Stimulated activated naive B cell treated with anti-CD40 and anti-IgM and Interleukin-4, amounts not matched to agents 10 μg/mL and 1 μg/mL and 100 μg/mL, for 72 hours (primary cell): ENCODE measurements around the gene MAP7.
A peak's percentile ranks its signal among the peaks of the same experiment; 100 is the strongest.

Experiments
- ATAC-seq, 2 donors: fragments of 150-1000 bp; cut with Tn5 transposase; replicated peaks; 2 replicates each; pipeline ENCODE4 v1.10.0; 2021; ENCODE audit warnings: moderate library complexity in 1 of 2
- DNase-seq: peaks from one replicate; pipeline ENCODE4 v3.0.0; 2021
- H3K27ac Mint-ChIP-seq: one replicate; pipeline ENCODE4 v1.8.0; 2022; ENCODE audit warnings: mild to moderate bottlenecking, mixed read lengths
- H3K27me3 Mint-ChIP-seq, 2 donors: one replicate each; pipeline ENCODE4 v1.8.0; 2022; ENCODE audit warnings: mixed read lengths in 2 of 2
- H3K36me3 Mint-ChIP-seq, 2 donors: one replicate each; pipeline ENCODE4 v1.8.0; 2022; ENCODE audit warnings: mixed read lengths in 2 of 2, mild to moderate bottlenecking in 1 of 2
- H3K4me1 Mint-ChIP-seq, 2 donors: one replicate each; pipeline ENCODE4 v1.8.0; 2022; ENCODE audit warnings: mixed read lengths in 2 of 2, mild to moderate bottlenecking in 1 of 2
- H3K4me3 Mint-ChIP-seq, 2 donors: one replicate each; pipeline ENCODE4 v1.8.0; 2022; ENCODE audit warnings: mild to moderate bottlenecking in 2 of 2, mixed read lengths in 2 of 2, moderate library complexity in 1 of 2
- H3K9me3 Mint-ChIP-seq, 2 donors: one replicate each; pipeline ENCODE4 v1.8.0; 2022; ENCODE audit warnings: mixed read lengths in 2 of 2, mild to moderate bottlenecking in 1 of 2

Gene MAP7

DNA sequence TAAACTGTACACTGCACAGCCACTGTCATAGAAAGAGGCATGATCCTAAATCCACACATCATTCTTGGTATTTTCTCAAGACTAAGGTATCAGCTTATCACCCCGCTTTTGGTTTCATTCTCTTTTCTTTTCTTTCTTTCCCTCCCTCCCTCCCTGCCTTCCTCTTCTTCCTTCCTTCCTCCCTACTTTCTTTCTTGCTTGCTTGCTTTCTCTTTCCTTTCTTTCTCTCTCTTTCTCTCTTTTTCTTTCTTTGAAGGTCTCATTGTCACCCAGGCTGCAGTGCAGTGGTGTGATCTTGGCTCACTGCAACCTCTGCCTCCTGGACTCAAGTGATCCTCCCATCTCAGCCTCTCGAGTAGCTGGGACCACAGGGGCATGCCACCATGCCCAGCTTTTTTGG lies 81.1 kb downstream of the MAP7 start:
- H3K9me3 Mint-ChIP-seq, result no peaks in the 10 kb centered on the region
- peaks cover under 1 to 4% of the 10 kb centered on the region in 2 donors for H3K4me1 Mint-ChIP-seq
- H3K4me3 Mint-ChIP-seq, result no peak overlapping the region
- H3K27ac Mint-ChIP-seq, result no peak overlapping the region
- ATAC-seq (no peak), DNase-seq (no peak)
- H3K27me3 Mint-ChIP-seq, result peaks cover 0 to 6% of the 10 kb centered on the region in 2 donors
- H3K36me3 Mint-ChIP-seq, result no peaks in the 10 kb centered on the region

DNA sequence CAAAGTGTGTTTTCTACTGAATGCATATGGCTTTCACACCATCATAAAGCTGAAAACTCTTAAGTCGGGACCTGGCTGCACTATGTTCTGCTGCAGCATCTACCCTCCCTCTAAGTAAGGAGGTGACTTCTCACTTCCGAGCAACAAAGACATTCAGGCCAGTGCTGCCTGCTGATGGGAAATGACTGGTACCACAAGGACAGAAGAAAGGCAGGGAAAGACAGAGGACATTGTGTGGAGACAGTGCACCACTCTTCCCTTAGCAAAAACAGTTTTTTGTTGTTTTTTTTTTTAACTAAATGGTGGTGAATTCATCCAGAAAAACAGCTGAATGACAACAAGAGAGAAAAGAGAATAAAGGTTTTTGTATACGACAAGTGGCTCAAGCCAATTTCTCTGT lies 81.5 kb downstream of the MAP7 start:
- DNase-seq (no peak), ATAC-seq (no peak)
- no peak overlapping the region for H3K4me3 Mint-ChIP-seq
- no peaks in the 10 kb centered on the region for H3K36me3 Mint-ChIP-seq
- peaks cover 0 to 4% of the 10 kb centered on the region in 2 donors for H3K27me3 Mint-ChIP-seq
- H3K9me3 Mint-ChIP-seq, result no peaks in the 10 kb centered on the region
- H3K27ac Mint-ChIP-seq, result no peak overlapping the region
- H3K4me1 Mint-ChIP-seq, result peaks cover 5 to 9% of the 10 kb centered on the region in 2 donors

DNA sequence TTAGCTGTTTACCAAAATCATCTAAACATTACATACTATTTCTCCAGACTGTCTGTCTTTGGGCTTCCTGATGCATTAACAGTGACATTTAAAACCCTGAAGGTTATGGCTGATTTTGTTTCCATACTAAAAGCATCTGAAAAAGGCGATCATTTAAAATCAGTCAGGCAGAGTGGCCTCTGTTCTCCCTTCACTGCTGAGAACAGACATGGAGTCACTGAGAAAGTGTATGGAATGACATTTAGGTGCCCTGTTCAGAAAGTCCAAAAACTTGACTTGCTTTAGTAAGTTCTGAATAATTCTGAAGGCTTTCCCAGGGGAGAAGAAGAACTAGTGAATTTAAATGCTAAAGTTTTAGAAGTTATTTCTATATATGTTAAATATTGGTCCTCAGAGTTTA lies 83.0 kb downstream of the MAP7 start:
- H3K9me3 Mint-ChIP-seq, result no peaks in the 10 kb centered on the region
- no peaks in the 10 kb centered on the region for H3K27me3 Mint-ChIP-seq
- peaks cover 5 to 11% of the 10 kb centered on the region in 2 donors for H3K4me1 Mint-ChIP-seq
- H3K4me3 Mint-ChIP-seq, result no peak overlapping the region
- no peaks in the 10 kb centered on the region for H3K36me3 Mint-ChIP-seq
- no peak overlapping the region for H3K27ac Mint-ChIP-seq
- no peak for DNase-seq
- no peak for ATAC-seq

DNA sequence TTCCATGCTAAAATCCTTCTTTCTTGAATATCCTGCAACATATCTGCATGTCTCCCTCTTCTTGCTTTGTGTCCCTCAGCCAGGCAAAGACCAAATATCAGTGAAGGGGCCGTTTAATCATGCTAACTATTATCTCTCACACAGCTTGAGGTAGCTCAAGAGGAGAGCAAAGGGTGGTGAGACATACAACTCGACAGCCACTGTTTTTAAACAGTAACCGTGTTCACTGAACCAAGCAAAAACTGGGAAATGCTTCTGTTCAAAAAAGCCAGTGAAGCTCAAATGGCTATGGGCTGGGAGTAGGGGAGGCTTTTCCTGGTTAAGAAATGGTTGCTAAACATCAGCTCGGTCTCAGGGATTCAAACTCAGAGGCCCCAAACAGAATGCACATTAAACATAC lies 83.4 kb downstream of the MAP7 start:
- Mint-ChIP-seq H3K4me3 (no peak overlapping the region), H3K27me3 (no peaks in the 10 kb centered on the region), H3K4me1 (peaks cover 5 to 11% of the 10 kb centered on the region in 2 donors), H3K27ac (no peak overlapping the region), H3K9me3 (no peaks in the 10 kb centered on the region), H3K36me3 (no peaks in the 10 kb centered on the region)
- ATAC-seq (no peak), DNase-seq (no peak)

DNA sequence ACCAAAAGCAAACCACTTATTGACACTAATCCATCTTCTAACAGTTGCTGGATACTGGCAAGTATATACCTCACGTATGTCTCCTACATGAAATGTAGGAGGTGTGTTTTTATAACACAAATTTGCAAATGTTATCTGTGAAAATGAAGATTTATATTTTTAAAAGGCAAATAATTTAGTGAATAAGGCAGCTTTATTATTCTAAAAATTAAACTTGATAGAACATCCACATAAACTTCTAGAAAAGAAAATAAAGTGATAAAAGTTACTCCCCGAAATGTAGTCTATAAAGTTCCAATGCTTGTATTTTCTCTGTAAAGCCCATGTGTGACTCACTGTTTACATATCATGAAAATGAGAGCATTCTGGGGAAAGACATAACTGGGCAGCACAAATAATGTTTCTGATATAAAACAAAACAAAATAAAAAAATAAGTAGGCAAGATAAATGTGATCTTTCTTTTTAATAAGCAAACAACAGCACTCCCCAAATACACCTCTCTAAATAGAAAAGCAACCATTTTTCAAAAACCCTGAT lies 84.4 kb downstream of the MAP7 start:
- H3K27me3 Mint-ChIP-seq, result no peaks in the 10 kb centered on the region
- no peak for ATAC-seq

DNA sequence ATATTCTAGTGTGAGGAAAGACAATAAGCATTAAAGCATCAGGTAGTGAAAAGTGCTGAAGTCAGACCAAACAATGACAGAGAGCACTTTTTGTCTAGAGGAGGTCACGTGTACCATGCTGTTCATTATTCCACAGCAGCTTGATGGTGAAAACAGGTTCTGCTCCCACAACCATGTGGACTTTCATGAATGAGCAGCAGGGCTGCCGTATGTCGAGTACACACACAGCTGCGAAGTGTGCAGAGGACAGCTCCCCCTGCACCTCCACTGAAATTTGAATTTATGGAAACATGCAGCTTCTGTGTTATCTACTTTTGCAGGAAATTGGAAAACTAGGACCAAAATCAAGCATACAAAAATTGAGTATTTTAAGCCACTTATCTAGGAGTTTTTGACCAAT lies 85.3 kb downstream of the MAP7 start:
- Mint-ChIP-seq H3K27me3 (no peaks in the 10 kb centered on the region), H3K9me3 (no peaks in the 10 kb centered on the region)

More for the DNA sequence above, 84.4 kb downstream of the MAP7 start:
- Mint-ChIP-seq H3K4me1 (peaks cover 5 to 11% of the 10 kb centered on the region in 2 donors), H3K9me3 (no peaks in the 10 kb centered on the region), H3K4me3 (no peak overlapping the region), H3K27ac (no peak overlapping the region), H3K36me3 (no peaks in the 10 kb centered on the region)
- no peak for DNase-seq

DNA sequence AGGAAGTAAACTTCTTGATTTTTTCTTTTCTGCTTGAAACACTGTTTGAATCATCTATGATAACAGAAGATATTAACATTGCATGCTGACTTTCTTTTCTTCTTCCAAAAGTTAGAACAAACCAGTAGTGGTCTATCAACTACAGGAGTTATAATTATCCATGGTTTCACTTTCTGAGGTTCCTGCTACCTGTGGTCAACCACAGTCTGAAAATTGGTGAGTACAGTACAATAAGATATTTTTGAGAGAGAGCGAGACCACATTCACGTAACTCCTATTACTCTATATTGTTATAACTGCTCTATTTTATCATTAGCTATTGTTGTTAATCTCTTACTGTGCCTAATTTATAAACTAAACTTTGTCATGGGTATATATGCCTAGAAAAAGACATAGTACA lies 86.1 kb downstream of the MAP7 start:
- Mint-ChIP-seq H3K27me3 (no peaks in the 10 kb centered on the region), H3K9me3 (no peaks in the 10 kb centered on the region), H3K36me3 (no peaks in the 10 kb centered on the region), H3K27ac (no peak overlapping the region), H3K4me3 (no peak overlapping the region), H3K4me1 (peaks cover 5 to 11% of the 10 kb centered on the region in 2 donors)
- ATAC-seq, result peak; percentile 64 to 70
- DNase-seq, result no peak

More for the DNA sequence above, 85.3 kb downstream of the MAP7 start:
- Mint-ChIP-seq H3K36me3 (no peaks in the 10 kb centered on the region), H3K27ac (no peak overlapping the region), H3K4me1 (peaks cover 5 to 11% of the 10 kb centered on the region in 2 donors), H3K4me3 (no peak overlapping the region)
- no peak for DNase-seq
- no peak for ATAC-seq

DNA sequence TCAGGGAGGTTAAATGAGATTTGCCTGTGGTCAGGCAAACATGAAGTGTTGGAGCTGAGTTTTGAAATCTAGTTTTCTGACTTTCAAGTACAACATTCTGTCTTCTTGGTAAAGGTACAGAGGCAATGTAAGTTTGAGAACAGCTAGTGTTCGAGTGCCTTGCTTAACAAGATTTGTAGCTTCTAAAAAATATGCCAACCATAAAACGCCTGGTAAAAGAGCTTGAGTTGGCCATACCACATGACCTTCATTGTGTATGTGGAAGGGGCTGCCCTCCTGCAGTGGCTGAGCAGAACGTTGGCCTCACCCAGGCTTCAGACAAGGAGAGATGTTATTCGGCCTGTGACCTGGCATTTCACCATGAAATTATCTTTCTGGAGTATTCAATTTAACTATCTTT lies 86.5 kb downstream of the MAP7 start:
- Mint-ChIP-seq H3K9me3 (no peaks in the 10 kb centered on the region), H3K36me3 (no peaks in the 10 kb centered on the region), H3K4me1 (peaks cover 5 to 11% of the 10 kb centered on the region in 2 donors), H3K27ac (no peak overlapping the region), H3K4me3 (no peak overlapping the region), H3K27me3 (no peaks in the 10 kb centered on the region)
- DNase-seq, result no peak
- peak in 1 of 2 donors; percentile 29 for ATAC-seq

DNA sequence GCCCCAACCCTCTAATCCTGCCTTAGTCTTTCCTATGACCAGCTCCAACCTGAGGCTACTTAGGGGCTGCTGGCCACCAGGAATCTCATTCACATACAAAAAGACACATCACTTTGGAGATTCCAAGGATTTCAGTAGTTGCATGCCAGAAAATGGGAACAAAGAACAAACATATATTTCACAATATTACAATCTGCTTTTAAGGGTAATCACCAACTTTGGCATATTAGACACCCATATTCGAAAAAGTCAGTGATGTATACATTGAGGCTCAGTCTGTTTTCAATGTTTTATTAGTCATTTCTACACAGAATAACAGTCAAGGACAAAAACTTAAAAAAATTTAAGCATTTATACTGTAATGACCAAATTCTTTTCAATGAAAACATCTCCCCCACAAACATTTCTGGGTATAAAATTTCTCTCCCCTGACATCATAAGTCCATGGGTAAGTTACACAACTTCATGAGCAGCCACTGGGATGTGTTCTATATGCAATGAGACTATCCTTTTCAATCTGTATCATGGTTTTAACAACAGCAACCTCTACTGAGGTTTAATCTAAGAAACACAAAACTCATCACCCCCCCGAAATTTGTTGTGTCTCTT lies 103.5 kb downstream of the MAP7 start:
- Mint-ChIP-seq H3K27ac (no peak overlapping the region), H3K36me3 (no peaks in the 10 kb centered on the region), H3K4me1 (no peaks in the 10 kb centered on the region), H3K27me3 (peaks cover 0 to 4% of the 10 kb centered on the region in 2 donors), H3K9me3 (peaks cover 3 to 5% of the 10 kb centered on the region in 2 donors), H3K4me3 (no peak overlapping the region)
- ATAC-seq (no peak), DNase-seq (no peak)

DNA sequence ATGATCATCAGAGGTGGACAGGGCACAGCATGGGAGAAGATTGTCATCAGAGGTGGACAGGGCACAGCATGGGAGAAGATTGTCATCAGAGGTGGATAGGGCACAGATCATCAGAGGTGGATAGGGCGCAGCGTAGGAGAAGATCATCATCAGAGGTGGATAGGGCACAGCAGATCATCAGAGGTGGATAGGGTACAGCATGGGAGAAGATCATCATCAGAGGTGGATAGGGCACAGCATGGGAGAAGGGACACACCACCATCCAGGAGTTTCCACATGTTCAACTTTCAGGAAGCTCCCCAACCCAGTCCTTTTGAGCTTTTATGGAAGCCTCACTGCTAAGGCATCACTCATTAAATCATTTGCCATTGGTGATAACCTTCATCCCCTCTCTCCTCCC lies 104.1 kb downstream of the MAP7 start:
- Mint-ChIP-seq H3K4me3 (no peak overlapping the region), H3K36me3 (no peaks in the 10 kb centered on the region), H3K27ac (no peak overlapping the region), H3K27me3 (peaks cover 0 to 4% of the 10 kb centered on the region in 2 donors), H3K4me1 (no peaks in the 10 kb centered on the region), H3K9me3 (peaks cover 2 to 3% of the 10 kb centered on the region in 2 donors)
- ATAC-seq, result no peak
- DNase-seq, result no peak

DNA sequence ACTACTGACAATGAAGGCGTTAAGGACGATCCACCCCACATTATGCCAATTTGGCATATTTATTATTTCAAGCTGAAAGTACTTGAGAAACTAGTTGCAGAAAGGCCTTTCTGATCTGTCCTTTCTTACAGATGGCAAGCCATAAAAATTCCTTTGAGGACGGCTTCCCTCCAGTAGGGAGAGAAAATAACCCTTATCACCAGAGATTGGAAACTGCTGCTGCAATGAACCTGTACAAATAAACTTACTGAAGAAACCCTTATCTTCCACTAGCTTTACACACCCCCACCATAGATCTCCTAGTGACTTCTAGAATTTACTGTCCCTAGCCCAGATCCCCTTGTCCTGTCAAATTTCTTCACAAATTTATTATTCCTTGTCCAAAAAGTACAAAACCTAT lies 105.2 kb downstream of the MAP7 start:
- no peak overlapping the region for H3K4me3 Mint-ChIP-seq
- H3K9me3 Mint-ChIP-seq, result no peaks in the 10 kb centered on the region
- no peaks in the 10 kb centered on the region for H3K36me3 Mint-ChIP-seq
- no peak for ATAC-seq
- peaks cover 0 to 4% of the 10 kb centered on the region in 2 donors for H3K27me3 Mint-ChIP-seq
- no peaks in the 10 kb centered on the region for H3K4me1 Mint-ChIP-seq
- DNase-seq, result no peak
- H3K27ac Mint-ChIP-seq, result no peak overlapping the region

DNA sequence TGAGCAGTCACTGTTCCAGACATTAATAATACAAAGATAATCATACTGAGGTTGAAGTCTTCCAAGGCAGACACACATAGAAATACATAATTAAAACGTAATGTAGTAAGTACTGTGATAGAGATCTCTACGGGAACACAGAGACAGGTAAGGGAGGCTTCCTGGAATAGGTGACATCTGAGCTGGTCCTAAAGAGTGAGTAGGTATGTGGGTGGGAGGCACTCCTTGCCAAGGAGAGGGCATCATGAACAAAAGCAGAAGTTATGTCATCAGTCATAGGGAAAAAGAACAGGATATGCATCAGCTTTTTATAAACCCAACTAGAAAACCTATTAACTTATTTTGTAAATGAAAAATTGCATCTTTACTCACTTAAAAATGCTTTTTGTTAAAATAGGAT lies 110.0 kb downstream of the MAP7 start:
- no peaks in the 10 kb centered on the region for H3K36me3 Mint-ChIP-seq
- no peaks in the 10 kb centered on the region for H3K4me1 Mint-ChIP-seq
- no peak overlapping the region for H3K4me3 Mint-ChIP-seq
- no peak overlapping the region for H3K27ac Mint-ChIP-seq
- ATAC-seq, result no peak
- no peak for DNase-seq
- no peaks in the 10 kb centered on the region for H3K9me3 Mint-ChIP-seq
- no peaks in the 10 kb centered on the region for H3K27me3 Mint-ChIP-seq

DNA sequence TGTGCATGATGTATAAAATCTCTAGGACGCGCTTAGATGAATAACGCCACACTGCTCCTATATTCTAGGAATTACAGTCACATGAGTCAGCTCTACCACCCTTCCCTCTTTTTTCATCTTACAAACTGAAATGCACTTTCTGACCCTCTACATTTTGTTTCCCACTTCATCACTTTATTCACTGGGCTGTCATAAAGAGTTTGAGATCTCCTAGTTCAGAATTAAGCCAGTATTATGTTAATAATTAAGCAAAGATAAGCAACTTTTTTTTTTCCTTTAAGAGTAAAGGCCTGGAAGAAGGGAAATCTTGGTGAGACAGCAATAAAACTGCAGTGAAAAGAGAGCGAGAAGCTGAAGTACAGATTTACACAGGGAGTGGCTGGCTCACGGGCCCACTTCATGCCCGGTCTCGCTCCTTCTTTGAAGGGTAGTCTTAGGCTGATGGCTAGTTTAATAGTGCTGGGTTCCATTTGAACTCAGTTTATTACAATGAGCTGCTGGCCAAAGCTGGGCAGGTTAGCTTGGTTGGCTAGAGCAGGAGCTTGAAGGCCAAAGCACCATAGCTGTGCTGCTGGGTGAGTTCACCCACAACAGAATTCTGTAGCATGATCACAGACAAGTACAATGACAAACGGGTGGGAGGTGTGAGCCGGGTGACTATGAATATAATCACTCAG lies 110.6 kb downstream of the MAP7 start:
- H3K4me3 Mint-ChIP-seq, result no peak overlapping the region
- no peaks in the 10 kb centered on the region for H3K36me3 Mint-ChIP-seq
- ATAC-seq (no peak), DNase-seq (no peak)
- H3K4me1 Mint-ChIP-seq, result no peaks in the 10 kb centered on the region
- no peaks in the 10 kb centered on the region for H3K27me3 Mint-ChIP-seq
- H3K9me3 Mint-ChIP-seq, result no peaks in the 10 kb centered on the region
- no peak overlapping the region for H3K27ac Mint-ChIP-seq

DNA sequence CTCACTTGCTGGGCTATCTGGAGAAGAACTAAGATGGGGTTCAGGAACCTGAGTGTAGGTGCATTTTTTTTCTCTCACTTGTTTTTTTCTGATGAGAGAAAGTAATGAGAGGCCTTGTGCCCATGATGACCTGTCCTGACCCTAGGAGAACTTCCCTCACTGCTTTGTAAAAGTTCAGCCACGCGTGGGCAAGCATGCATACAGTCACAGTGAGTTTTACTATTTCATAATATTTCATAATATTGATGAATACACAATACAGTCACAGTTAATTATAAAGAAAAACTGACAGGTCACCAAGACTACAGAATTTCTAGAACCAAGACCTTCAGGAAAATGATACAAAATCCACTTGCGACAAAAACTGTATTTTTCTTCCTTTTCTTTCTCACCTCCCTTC lies 111.8 kb downstream of the MAP7 start:
- DNase-seq (no peak), ATAC-seq (no peak)
- H3K36me3 Mint-ChIP-seq, result no peaks in the 10 kb centered on the region
- no peak overlapping the region for H3K4me3 Mint-ChIP-seq
- H3K27me3 Mint-ChIP-seq, result no peaks in the 10 kb centered on the region
- H3K4me1 Mint-ChIP-seq, result no peaks in the 10 kb centered on the region
- no peaks in the 10 kb centered on the region for H3K9me3 Mint-ChIP-seq
- H3K27ac Mint-ChIP-seq, result no peak overlapping the region

DNA sequence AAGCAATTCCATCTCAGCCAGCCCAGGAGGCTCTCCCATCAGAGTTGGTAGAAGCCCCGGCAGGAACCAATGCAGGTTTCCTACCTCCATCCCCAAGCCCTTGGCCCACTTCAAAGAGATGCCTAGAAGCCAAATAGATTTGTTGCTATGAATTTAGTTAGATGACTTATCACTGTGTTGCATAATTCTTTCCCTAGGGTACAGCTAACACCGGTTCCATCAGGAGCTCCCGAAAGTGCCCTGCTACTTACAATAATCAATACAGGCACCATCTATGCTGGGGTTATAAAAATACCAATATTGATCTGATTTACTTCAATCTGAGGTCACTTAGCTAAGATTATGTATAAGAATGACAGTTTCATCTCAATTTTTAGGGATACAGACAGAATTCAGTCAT lies 113.0 kb downstream of the MAP7 start:
- Mint-ChIP-seq H3K9me3 (no peaks in the 10 kb centered on the region), H3K4me1 (no peaks in the 10 kb centered on the region), H3K36me3 (no peaks in the 10 kb centered on the region), H3K27ac (no peak overlapping the region), H3K4me3 (no peak overlapping the region), H3K27me3 (no peaks in the 10 kb centered on the region)
- no peak for DNase-seq
- ATAC-seq, result no peak
